GM12878 (cell line): Measurements from ENCODE around the gene BTBD6. TPM values are rescaled to one million over a fixed set of nuclear protein-coding genes. Genes with fewer than 3 reads are reported as not detected.

ENCODE experiments used
- ATAC-seq: fragments of 200-7000 bp; cut with Tn5 transposase; 3 replicates; pipeline ENCODE4 v1.9.1; 2020; ENCODE audit warnings: mild to moderate bottlenecking, moderate library complexity
- BruUV-seq: library from RNA; stranded (reverse); fragments of 400-500 nt; replicated peaks from 2 replicates; lab custom pipeline; 2021; lab: Mats Ljungman, UMichigan
- CTCF ChIA-PET: fragments of 300-600 bp; sonication (Branson Sonifier 250); formaldehyde crosslinking; extraction: SDS; loops from one replicate; lab custom pipeline; 2021; ENCODE audit warnings: inconsistent platforms; lab: Yijun Ruan, JAX
- POLR2A ChIA-PET: fragments of 350-600 bp; formaldehyde crosslinking; extraction: SDS; loops from one replicate; lab custom pipeline; 2021; ENCODE audit warnings: inconsistent platforms; lab: Charles Lee
- RAD21 ChIA-PET: fragments of 300-600 bp; sonication (Branson Sonifier 250); formaldehyde crosslinking; loops from one replicate; lab custom pipeline; 2023; ENCODE audit warnings: antibody characterized with exemption; ENCODE audit not compliant: unreplicated experiment; lab: Charles Lee
- SMC1A ChIA-PET: fragments of 300-600 bp; sonication (Branson Sonifier 250); formaldehyde crosslinking; loops from one replicate; lab custom pipeline; 2023; ENCODE audit not compliant: unreplicated experiment, uncharacterized antibody; lab: Charles Lee
- DNase-seq: peaks from one replicate; pipeline ENCODE4 v3.0.0-alpha.2; 2011; ENCODE audit warnings: low read depth, low spot score
- FAIRE-seq: peaks from 3 replicates; lab custom pipeline; 2011; peaks lifted over from hg19 to GRCh38; lab: Jason Lieb, UNC
- H2AFZ ChIP-seq: 2 replicates; pipeline ENCODE4 v1.6.0; 2011; ENCODE audit warnings: low read depth, low read length, control low read depth; ENCODE audit not compliant: control insufficient read depth
- H3K27ac ChIP-seq: 2 replicates; pipeline ENCODE4 v1.5.1; 2011; ENCODE audit warnings: control low read depth; ENCODE audit not compliant: control insufficient read depth, insufficient read depth
- H3K27me3 ChIP-seq, 2 experiments: replicated peaks in 1 of 2; 2 replicates each; pipeline versions ENCODE4 v1.6.0 to v1.6.1; 2011; ENCODE audit warnings: low read length in 1 of 2; ENCODE audit not compliant: control insufficient read depth in 2 of 2, insufficient read depth in 2 of 2
- H3K36me3 ChIP-seq, 2 experiments: 2 replicates each; pipeline ENCODE4 v1.5.1; 2011; ENCODE audit warnings: low read length in 1 of 2; ENCODE audit not compliant: control insufficient read depth in 2 of 2, insufficient read depth in 2 of 2
- H3K4me1 ChIP-seq: 2 replicates; pipeline ENCODE4 v1.6.1; 2011; ENCODE audit warnings: mild to moderate bottlenecking, low read length, moderate library complexity, mixed read lengths; ENCODE audit not compliant: control insufficient read depth, insufficient read depth
- H3K4me2 ChIP-seq: 2 replicates; pipeline ENCODE4 v1.6.0; 2011; ENCODE audit warnings: control low read depth; ENCODE audit not compliant: control insufficient read depth, insufficient read depth
- H3K4me3 ChIP-seq: fragments of 200-600 bp; sonication (generic); 2 replicates; pipeline ENCODE4 v1.5.1; 2016
- H3K79me2 ChIP-seq: 2 replicates; pipeline ENCODE4 v1.6.0; 2011; ENCODE audit warnings: low read length; ENCODE audit not compliant: control insufficient read depth, insufficient read depth
- H3K9ac ChIP-seq: 2 replicates; pipeline ENCODE4 v1.8.0; 2011; ENCODE audit warnings: low read length, control low read depth, mixed read lengths; ENCODE audit not compliant: control insufficient read depth, insufficient read depth
- H3K9me3 ChIP-seq: replicated peaks from 3 replicates; pipeline ENCODE4 v1.5.1; 2011; ENCODE audit warnings: mild to moderate bottlenecking, low read length; ENCODE audit not compliant: control insufficient read depth, insufficient read depth
- H4K20me1 ChIP-seq: 2 replicates; pipeline ENCODE4 v1.6.0; 2011; ENCODE audit not compliant: control insufficient read depth, insufficient read depth
- IKZF1 ChIP-seq: fragments of 450-650 bp; conservative IDR thresholded peaks from 2 replicates; pipeline ENCODE4 v1.6.1; 2017; ENCODE audit warnings: antibody characterized with exemption, mild to moderate bottlenecking
- IRF4 ChIP-seq: IDR thresholded peaks from 2 replicates; pipeline ENCODE4 v1.6.1; 2011; ENCODE audit warnings: low read depth, low read length
- KDM1A ChIP-seq: fragments of 200-600 bp; sonication (generic); IDR thresholded peaks from 2 replicates; pipeline ENCODE4 v1.6.1; 2016; ENCODE audit warnings: borderline replicate concordance
- NFXL1 ChIP-seq: fragments of 450-650 bp; IDR thresholded peaks from 2 replicates; pipeline ENCODE4 v1.6.1; 2017; ENCODE audit warnings: antibody characterized with exemption, mild to moderate bottlenecking, borderline replicate concordance
- PML ChIP-seq: IDR thresholded peaks from 2 replicates; pipeline ENCODE4 v1.6.1; 2012; ENCODE audit warnings: low read length, inconsistent platforms
- POU2F2 ChIP-seq: IDR thresholded peaks from 3 replicates; pipeline ENCODE4 v1.6.1; 2011; ENCODE audit warnings: low read depth, mild to moderate bottlenecking, low read length, borderline replicate concordance
- RFX5 ChIP-seq: IDR thresholded peaks from 2 replicates; pipeline ENCODE4 v1.6.1; 2011; ENCODE audit warnings: low read depth, low read length, improper control_type of control experiment
- SKIL ChIP-seq: fragments of 450-650 bp; IDR thresholded peaks from 2 replicates; pipeline ENCODE4 v1.6.1; 2017; ENCODE audit warnings: mild to moderate bottlenecking, low read depth, inconsistent platforms; ENCODE audit not compliant: poor library complexity, severe bottlenecking
- SPI1 ChIP-seq: IDR thresholded peaks from 2 replicates; pipeline ENCODE4 v1.6.1; 2011; ENCODE audit warnings: low read depth, mild to moderate bottlenecking, low read length, moderate library complexity, borderline replicate concordance; ENCODE audit not compliant: insufficient read depth
- YY1 ChIP-seq: IDR thresholded peaks from 2 replicates; pipeline ENCODE4 v1.6.1; 2011; ENCODE audit warnings: low read depth, mild to moderate bottlenecking, low read length
- ZBTB4 ChIP-seq: fragments of 450-650 bp; formaldehyde crosslinking; IDR thresholded peaks from 2 replicates; pipeline ENCODE4 v1.4.0; 2022; ENCODE audit warnings: mild to moderate bottlenecking, moderate library complexity
- WGBS: methylation state at CpG from one replicate; pipeline ENCODE4 v1.1.6; 2016; ENCODE audit warnings: low lambda C conversion rate; ENCODE audit not compliant: insufficient replicate concordance, insufficient coverage; ENCODE audit errors: missing lambda C conversion rate; 5-methylcytosine and 5-hydroxymethylcytosine counted together
- in situ Hi-C: fragments of 300-500 bp; cut with MboI; formaldehyde crosslinking; loops from 9 replicates; pipeline ENCODE4 v1.14.3; 2018; ENCODE audit warnings: mixed read lengths
- intact Hi-C: fragments of 100-400 bp; cut with micrococcal nuclease; formaldehyde crosslinking; loops from one replicate; pipeline ENCODE4 v1.14.2; 2022; ENCODE audit not compliant: unreplicated experiment
- polyA plus RNA-seq, 11 experiments: library from polyadenylated mRNA; depleted of rRNA in 4 of 11; unstranded in 6 of 11; stranded (reverse) in 5 of 11; fragments of >200 nt; fragmentation: Nextera tagmentation in 4 of 11; fragmentation: Illumina TruSeq in 1 of 11; extraction: Ambion mirVana in 4 of 11; extraction: Trizol in 1 of 11; gene quantifications; 1 replicate in 1 of 11; 2 replicates in 10 of 11; pipeline versions ENCODE4 v1.2.1 to v1.2.3, GENCODE V29; 2011 to 2016; ENCODE audit warnings: inconsistent platforms in 2 of 11, missing spikeins in 2 of 11, low read depth in 1 of 11
- total RNA-seq, 4 experiments: library from RNA; depleted of rRNA in 3 of 4; stranded (reverse); fragments of >200 nt in 3 of 4; fragmentation: Illumina TruSeq in 1 of 4; extraction: Trizol in 1 of 4; gene quantifications; 2 replicates each; pipeline versions ENCODE4 v1.2.1 to v1.2.3, GENCODE V29; 2013 to 2021
- TF ChIP-seq, protein P1 (sequence below): IDR thresholded peaks from 2 replicates; pipeline ENCODE4 v1.6.1; 2011; ENCODE audit warnings: low read depth, mild to moderate bottlenecking, low read length, moderate library complexity, borderline replicate concordance; ENCODE audit errors: extremely low read depth
- TF ChIP-seq, protein P2 (sequence below): IDR thresholded peaks from 2 replicates; pipeline ENCODE4 v1.6.1; 2012; ENCODE audit warnings: mild to moderate bottlenecking, low read depth, low read length

Gene BTBD6
- total and polyA plus RNA-seq, 10 of the 15 experiments (the other 5 are each of a cell fraction or from before 2014, with no cell fraction given) = 1.4 to 36.5 (median 15.8) TPM

DNA sequence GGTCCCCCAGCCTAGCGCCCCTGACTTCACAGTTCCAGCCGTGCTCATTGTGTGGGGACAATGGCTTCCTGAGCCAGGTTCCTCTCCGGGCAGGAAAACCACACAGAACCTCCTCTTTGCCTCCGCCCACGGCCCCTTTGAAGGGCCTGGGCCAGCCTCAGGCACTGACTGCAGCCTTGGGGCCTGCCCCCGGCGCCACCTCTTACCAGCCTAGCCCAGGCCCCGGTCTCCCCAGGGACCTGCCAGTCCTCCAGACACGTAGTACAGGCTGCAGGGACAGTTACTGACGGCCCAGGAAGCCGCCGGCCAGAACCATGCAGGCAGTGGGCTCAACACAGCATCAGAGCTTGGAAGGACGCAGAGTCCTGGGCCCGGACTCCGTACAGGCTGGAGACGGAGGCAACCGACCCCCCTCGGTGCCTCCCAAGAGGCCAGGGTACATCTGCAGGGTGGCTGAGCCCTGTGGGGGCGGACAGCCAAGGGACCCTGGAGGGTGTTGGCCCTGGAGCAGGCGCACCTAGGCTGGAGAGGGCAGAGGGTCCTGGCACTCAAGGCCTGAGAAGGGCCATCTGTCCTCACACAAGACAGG lies 46.3 kb upstream of the BTBD6 start:
- peaks cover 7% of the 10 kb centered on the region for H3K4me1 ChIP-seq
- ChIA-PET RAD21 (interaction anchor here (0.6 kb wide), 1 partner anchor 43 kb away, joined by 3 read pairs; no protein-coding TSS in a partner anchor), POLR2A (no interaction called here), CTCF (interaction anchor here (1.6 to 2.0 kb wide), 2 partner anchors 20 to 150 kb away, joined by 4 to 14 read pairs; no protein-coding TSS in a partner anchor), SMC1A (interaction anchor here (1.1 kb wide), 1 partner anchor 150 kb away, joined by 5 read pairs; no protein-coding TSS in a partner anchor)
- no peaks in the 10 kb centered on the region for H3K79me2 ChIP-seq
- no peaks in the 10 kb centered on the region for H3K36me3 ChIP-seq
- DNase-seq = peak; percentile 8
- H2AFZ ChIP-seq = peak overlapping the region; percentile 5; the same call in 1 of the 2 replicates
- intact Hi-C loops (loop anchor here (2.0 to 5.0 kb wide), 3 partner anchors 81 to 325 kb away; partner anchors contain the start of gene TMEM121), in situ Hi-C loops (loop anchor here (5.0 kb wide), 1 partner anchor 150 kb away; no protein-coding TSS in a partner anchor)
- ATAC-seq = peak; percentile 61
- H4K20me1 ChIP-seq = no peaks in the 10 kb centered on the region
- H3K27ac ChIP-seq = no peak overlapping the region
- H3K9ac ChIP-seq = no peak overlapping the region
- no peak for FAIRE-seq
- peaks cover 0 to 2% of the 10 kb centered on the region in 2 experiments; a peak in 3 of 4 replicates for H3K27me3 ChIP-seq
- no TSS peak for BruUV-seq
- H3K9me3 ChIP-seq = no peaks in the 10 kb centered on the region
- no peak overlapping the region for H3K4me2 ChIP-seq
- no peak overlapping the region for H3K4me3 ChIP-seq
- 24% methylated on average over 16 of the region's 20 CpGs for WGBS
- no peak for TF ChIP-seq SKIL
- TF ChIP-seq IRF4 = no peak
- TF ChIP-seq IKZF1 = peak; percentile 57; the same call in 1 of the 2 replicates
- no peak for TF ChIP-seq KDM1A
- no peak for TF ChIP-seq RFX5
- 0 out of 2 replicates have a peak, but pooled peaks have one; percentile 20 for TF ChIP-seq YY1
- TF ChIP-seq POU2F2 = no peak
- TF ChIP-seq, protein P1, sequence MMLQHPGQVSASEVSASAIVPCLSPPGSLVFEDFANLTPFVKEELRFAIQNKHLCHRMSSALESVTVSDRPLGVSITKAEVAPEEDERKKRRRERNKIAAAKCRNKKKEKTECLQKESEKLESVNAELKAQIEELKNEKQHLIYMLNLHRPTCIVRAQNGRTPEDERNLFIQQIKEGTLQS = no peak
- no peak for TF ChIP-seq NFXL1
- no peak for TF ChIP-seq ZBTB4
- 0 out of 2 replicates have a peak, but pooled peaks have one; percentile 2 for TF ChIP-seq SPI1
- no peak for TF ChIP-seq PML
- TF ChIP-seq, protein P2, sequence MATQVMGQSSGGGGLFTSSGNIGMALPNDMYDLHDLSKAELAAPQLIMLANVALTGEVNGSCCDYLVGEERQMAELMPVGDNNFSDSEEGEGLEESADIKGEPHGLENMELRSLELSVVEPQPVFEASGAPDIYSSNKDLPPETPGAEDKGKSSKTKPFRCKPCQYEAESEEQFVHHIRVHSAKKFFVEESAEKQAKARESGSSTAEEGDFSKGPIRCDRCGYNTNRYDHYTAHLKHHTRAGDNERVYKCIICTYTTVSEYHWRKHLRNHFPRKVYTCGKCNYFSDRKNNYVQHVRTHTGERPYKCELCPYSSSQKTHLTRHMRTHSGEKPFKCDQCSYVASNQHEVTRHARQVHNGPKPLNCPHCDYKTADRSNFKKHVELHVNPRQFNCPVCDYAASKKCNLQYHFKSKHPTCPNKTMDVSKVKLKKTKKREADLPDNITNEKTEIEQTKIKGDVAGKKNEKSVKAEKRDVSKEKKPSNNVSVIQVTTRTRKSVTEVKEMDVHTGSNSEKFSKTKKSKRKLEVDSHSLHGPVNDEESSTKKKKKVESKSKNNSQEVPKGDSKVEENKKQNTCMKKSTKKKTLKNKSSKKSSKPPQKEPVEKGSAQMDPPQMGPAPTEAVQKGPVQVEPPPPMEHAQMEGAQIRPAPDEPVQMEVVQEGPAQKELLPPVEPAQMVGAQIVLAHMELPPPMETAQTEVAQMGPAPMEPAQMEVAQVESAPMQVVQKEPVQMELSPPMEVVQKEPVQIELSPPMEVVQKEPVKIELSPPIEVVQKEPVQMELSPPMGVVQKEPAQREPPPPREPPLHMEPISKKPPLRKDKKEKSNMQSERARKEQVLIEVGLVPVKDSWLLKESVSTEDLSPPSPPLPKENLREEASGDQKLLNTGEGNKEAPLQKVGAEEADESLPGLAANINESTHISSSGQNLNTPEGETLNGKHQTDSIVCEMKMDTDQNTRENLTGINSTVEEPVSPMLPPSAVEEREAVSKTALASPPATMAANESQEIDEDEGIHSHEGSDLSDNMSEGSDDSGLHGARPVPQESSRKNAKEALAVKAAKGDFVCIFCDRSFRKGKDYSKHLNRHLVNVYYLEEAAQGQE = no peak
